ENCODE measurements around the gene CTTNBP2.

The CTTNBP2 gene

DNA sequence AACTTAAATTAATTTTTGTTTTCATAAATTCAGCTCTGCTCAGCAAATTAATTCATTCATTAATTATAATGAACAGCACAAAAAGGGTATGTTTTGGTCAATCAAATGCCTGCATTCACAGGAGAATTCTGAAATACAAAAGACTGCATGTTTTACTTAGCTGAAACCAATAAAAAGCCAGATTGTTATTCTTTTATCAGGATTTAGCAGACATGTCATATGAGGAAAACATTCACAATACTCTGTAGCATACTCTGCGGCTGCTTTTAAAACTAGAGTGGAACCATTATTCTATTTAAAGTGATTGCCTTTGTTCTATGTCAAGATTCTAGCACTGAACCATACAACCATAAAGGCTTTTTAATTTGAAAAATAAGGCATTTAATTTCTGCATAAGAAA, 19.1 kb downstream of the CTTNBP2 start:
- H3K36me3 ChIP-seq (ENCODE audit: control insufficient read depth in 1 of 2, insufficient read depth in 2 of 2, low read length in 2 of 2) = peaks cover 5 to 11% of the 10 kb centered on the region in 2 experiments
- H4K12ac ChIP-seq (ENCODE audit: low read depth, low read length) = no peak overlapping the region
- no CpG with 5 or more reads among the region's 1 CpG for WGBS (ENCODE audit: extremely low coverage, insufficient coverage, insufficient read length)
- H3K4me3 ChIP-seq (ENCODE audit: low read depth, low read length) = no peak overlapping the region
- H3K23ac ChIP-seq (ENCODE audit: low read length) = no peak overlapping the region
- no peaks in the 10 kb centered on the region for H3K79me2 ChIP-seq (ENCODE audit: control insufficient read depth, insufficient read depth, low read length, poor library complexity)
- no peak overlapping the region for H3K9ac ChIP-seq (ENCODE audit: low read length)
- H3K4me1 ChIP-seq (ENCODE audit: control insufficient read depth in 1 of 2, insufficient read depth in 2 of 2, low read length in 2 of 2) = no peaks in the 10 kb centered on the region
- H2AK5ac ChIP-seq (ENCODE audit: low read length) = no peak overlapping the region
- H2BK5ac ChIP-seq (ENCODE audit: low read depth, low read length, poor library complexity) = no peak overlapping the region
- no peaks in the 10 kb centered on the region for H3K9me3 ChIP-seq (ENCODE audit: insufficient read depth, low read depth, low read length)
- H3K27me3 ChIP-seq (ENCODE audit: insufficient read depth, low read length) = no peaks in the 10 kb centered on the region
- H3K79me1 ChIP-seq (ENCODE audit: low read length) = no peaks in the 10 kb centered on the region
- no peak overlapping the region for H3K18ac ChIP-seq (ENCODE audit: low read length)
- no peak overlapping the region for H4K8ac ChIP-seq (ENCODE audit: low read depth, low read length)
- H2BK120ac ChIP-seq (ENCODE audit: insufficient read depth, low read length, poor library complexity) = no peak overlapping the region
- DNase-seq = no peak
- no peak overlapping the region for H2AFZ ChIP-seq (ENCODE audit: insufficient read depth, low read length, poor library complexity)
- H2BK12ac ChIP-seq (ENCODE audit: low read length) = no peak overlapping the region
- H3K4me2 ChIP-seq (ENCODE audit: low read length) = no peak overlapping the region
- H3K27ac ChIP-seq (ENCODE audit: low read depth, low read length) = no peak overlapping the region
- H3K4ac ChIP-seq (ENCODE audit: low read depth, low read length) = no peak overlapping the region
- H4K91ac ChIP-seq (ENCODE audit: low read depth, low read length) = no peak overlapping the region
- no peak overlapping the region for H3K14ac ChIP-seq (ENCODE audit: low read length)

DNA sequence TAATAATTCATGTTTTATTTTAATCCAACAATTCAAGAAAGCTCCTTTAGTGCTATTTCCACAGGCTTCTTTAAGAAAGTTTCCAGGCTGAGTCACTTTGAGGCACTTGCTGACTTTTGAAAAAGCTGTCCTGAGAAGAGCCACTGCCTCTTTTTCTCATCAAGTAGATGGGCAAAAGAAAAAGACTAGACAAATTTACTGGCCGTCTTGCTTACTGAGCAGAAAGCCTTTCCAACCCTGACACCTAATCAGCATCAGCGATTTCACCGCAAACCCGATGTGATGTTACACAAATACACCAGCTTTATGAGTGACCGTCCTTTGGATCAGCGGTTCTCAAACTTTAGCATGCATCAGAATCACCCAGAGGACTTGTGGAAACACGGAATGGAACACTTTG, 24.3 kb downstream of the CTTNBP2 start:
- H3K4me2 ChIP-seq (ENCODE audit: low read length) = no peak overlapping the region
- H2AK5ac ChIP-seq (ENCODE audit: low read length) = no peak overlapping the region
- H4K91ac ChIP-seq (ENCODE audit: low read depth, low read length) = no peak overlapping the region
- H3K36me3 ChIP-seq (ENCODE audit: control insufficient read depth in 1 of 2, insufficient read depth in 2 of 2, low read length in 2 of 2) = peaks cover 5 to 10% of the 10 kb centered on the region in 2 experiments
- H3K14ac ChIP-seq (ENCODE audit: low read length) = no peak overlapping the region
- no peak overlapping the region for H3K4ac ChIP-seq (ENCODE audit: low read depth, low read length)
- no peak overlapping the region for H4K12ac ChIP-seq (ENCODE audit: low read depth, low read length)
- no peak overlapping the region for H3K18ac ChIP-seq (ENCODE audit: low read length)
- no peak overlapping the region for H2BK12ac ChIP-seq (ENCODE audit: low read length)
- H3K4me1 ChIP-seq (ENCODE audit: control insufficient read depth in 1 of 2, insufficient read depth in 2 of 2, low read length in 2 of 2) = no peaks in the 10 kb centered on the region
- H3K27ac ChIP-seq (ENCODE audit: low read depth, low read length) = no peak overlapping the region
- no peaks in the 10 kb centered on the region for H3K27me3 ChIP-seq (ENCODE audit: insufficient read depth, low read length)
- H3K9me3 ChIP-seq (ENCODE audit: insufficient read depth, low read depth, low read length) = no peaks in the 10 kb centered on the region
- no peak overlapping the region for H4K8ac ChIP-seq (ENCODE audit: low read depth, low read length)
- peaks cover 2% of the 10 kb centered on the region for H3K79me2 ChIP-seq (ENCODE audit: control insufficient read depth, insufficient read depth, low read length, poor library complexity)
- H2BK5ac ChIP-seq (ENCODE audit: low read depth, low read length, poor library complexity) = no peak overlapping the region
- no peak overlapping the region for H2BK120ac ChIP-seq (ENCODE audit: insufficient read depth, low read length, poor library complexity)
- H3K23ac ChIP-seq (ENCODE audit: low read length) = no peak overlapping the region
- no peak for DNase-seq
- no peaks in the 10 kb centered on the region for H3K79me1 ChIP-seq (ENCODE audit: low read length)
- no peak overlapping the region for H2AFZ ChIP-seq (ENCODE audit: insufficient read depth, low read length, poor library complexity)
- H3K4me3 ChIP-seq (ENCODE audit: low read depth, low read length) = no peak overlapping the region
- no CpG with 5 or more reads among the region's 7 CpGs for WGBS (ENCODE audit: extremely low coverage, insufficient coverage, insufficient read length)
- no peak overlapping the region for H3K9ac ChIP-seq (ENCODE audit: low read length)

DNA sequence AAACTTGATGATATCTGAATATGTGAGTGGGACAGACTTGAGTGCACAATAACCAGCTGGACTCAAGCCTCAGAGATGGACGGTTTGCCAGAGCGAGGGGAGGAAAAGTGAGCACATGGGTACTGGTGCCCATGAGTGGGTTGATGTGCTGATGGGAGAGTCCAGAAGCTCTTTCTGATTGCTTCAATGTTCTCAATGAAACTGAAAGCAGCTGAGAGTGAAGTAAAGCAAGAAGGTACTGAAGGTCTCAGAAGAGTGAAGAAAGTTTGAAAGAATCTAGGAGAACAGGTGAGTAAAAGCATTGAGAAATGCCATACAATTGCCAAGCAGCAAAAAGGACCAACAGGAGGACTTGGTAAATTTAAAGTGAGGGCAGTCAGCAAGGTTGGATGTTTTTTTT, 28.6 kb downstream of the CTTNBP2 start:
- Histone ChIP-seq H3K4ac (ENCODE audit: low read depth, low read length) (no peak overlapping the region), H2AFZ (ENCODE audit: insufficient read depth, low read length, poor library complexity) (no peak overlapping the region), H3K9me3 (ENCODE audit: insufficient read depth, low read depth, low read length) (no peaks in the 10 kb centered on the region), H3K27ac (ENCODE audit: low read depth, low read length) (no peak overlapping the region), H3K79me1 (ENCODE audit: low read length) (no peaks in the 10 kb centered on the region), H3K4me2 (ENCODE audit: low read length) (no peak overlapping the region), H3K14ac (ENCODE audit: low read length) (no peak overlapping the region), H2BK5ac (ENCODE audit: low read depth, low read length, poor library complexity) (no peak overlapping the region), H4K12ac (ENCODE audit: low read depth, low read length) (no peak overlapping the region), H3K23ac (ENCODE audit: low read length) (no peak overlapping the region), H3K27me3 (ENCODE audit: insufficient read depth, low read length) (no peaks in the 10 kb centered on the region), H2BK120ac (ENCODE audit: insufficient read depth, low read length, poor library complexity) (no peak overlapping the region), H2BK12ac (ENCODE audit: low read length) (no peak overlapping the region), H3K9ac (ENCODE audit: low read length) (no peak overlapping the region), H3K18ac (ENCODE audit: low read length) (no peak overlapping the region), H3K4me1 (ENCODE audit: control insufficient read depth in 1 of 2, insufficient read depth in 2 of 2, low read length in 2 of 2) (no peaks in the 10 kb centered on the region), H4K8ac (ENCODE audit: low read depth, low read length) (no peak overlapping the region), H3K4me3 (ENCODE audit: low read depth, low read length) (no peak overlapping the region), H3K79me2 (ENCODE audit: control insufficient read depth, insufficient read depth, low read length, poor library complexity) (peaks cover 2% of the 10 kb centered on the region), H4K91ac (ENCODE audit: low read depth, low read length) (no peak overlapping the region), H3K36me3 (ENCODE audit: control insufficient read depth in 1 of 2, insufficient read depth in 2 of 2, low read length in 2 of 2) (peaks cover 5 to 10% of the 10 kb centered on the region in 2 experiments), H2AK5ac (ENCODE audit: low read length) (no peak overlapping the region)
- DNase-seq = no peak
- WGBS (ENCODE audit: extremely low coverage, insufficient coverage, insufficient read length) = no CpG with 5 or more reads among the region's 2 CpGs

DNA sequence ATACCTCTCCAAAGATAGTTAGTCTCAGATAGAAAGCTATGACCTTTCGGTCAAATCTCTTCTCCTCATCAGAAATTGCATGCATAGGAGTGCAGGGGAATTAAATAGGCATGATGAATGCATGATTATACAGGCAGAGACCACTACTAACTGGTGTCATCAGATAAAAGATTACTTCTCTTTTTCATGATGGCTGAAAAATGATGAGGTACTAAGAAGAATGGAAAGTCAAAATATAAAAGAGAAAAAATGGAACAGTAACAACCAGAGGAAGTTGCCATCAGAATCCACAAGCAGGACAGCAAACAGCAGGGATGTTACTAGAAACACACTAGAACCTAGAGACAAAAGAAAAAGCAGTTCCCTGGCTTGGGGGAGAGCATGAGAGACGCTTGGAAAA, 31.6 kb downstream of the CTTNBP2 start:
- Histone ChIP-seq H3K14ac (ENCODE audit: low read length) (no peak overlapping the region), H2BK12ac (ENCODE audit: low read length) (no peak overlapping the region), H3K4me3 (ENCODE audit: low read depth, low read length) (no peak overlapping the region), H3K4me1 (ENCODE audit: control insufficient read depth in 1 of 2, insufficient read depth in 2 of 2, low read length in 2 of 2) (peaks cover 0 to 2% of the 10 kb centered on the region in 2 experiments), H3K36me3 (ENCODE audit: control insufficient read depth in 1 of 2, insufficient read depth in 2 of 2, low read length in 2 of 2) (peaks cover 0 to 8% of the 10 kb centered on the region in 2 experiments), H4K8ac (ENCODE audit: low read depth, low read length) (no peak overlapping the region), H4K91ac (ENCODE audit: low read depth, low read length) (no peak overlapping the region), H3K18ac (ENCODE audit: low read length) (no peak overlapping the region), H3K27ac (ENCODE audit: low read depth, low read length) (no peak overlapping the region), H3K9me3 (ENCODE audit: insufficient read depth, low read depth, low read length) (no peaks in the 10 kb centered on the region), H2BK5ac (ENCODE audit: low read depth, low read length, poor library complexity) (no peak overlapping the region), H3K23ac (ENCODE audit: low read length) (no peak overlapping the region), H4K12ac (ENCODE audit: low read depth, low read length) (no peak overlapping the region), H3K4me2 (ENCODE audit: low read length) (no peak overlapping the region), H2AK5ac (ENCODE audit: low read length) (no peak overlapping the region), H3K4ac (ENCODE audit: low read depth, low read length) (no peak overlapping the region), H3K27me3 (ENCODE audit: insufficient read depth, low read length) (no peaks in the 10 kb centered on the region), H3K79me1 (ENCODE audit: low read length) (no peaks in the 10 kb centered on the region), H2BK120ac (ENCODE audit: insufficient read depth, low read length, poor library complexity) (no peak overlapping the region), H3K9ac (ENCODE audit: low read length) (no peak overlapping the region), H3K79me2 (ENCODE audit: control insufficient read depth, insufficient read depth, low read length, poor library complexity) (no peaks in the 10 kb centered on the region), H2AFZ (ENCODE audit: insufficient read depth, low read length, poor library complexity) (no peak overlapping the region)
- DNase-seq = no peak
- no CpG with 5 or more reads among the region's 2 CpGs for WGBS (ENCODE audit: extremely low coverage, insufficient coverage, insufficient read length)

Data from trophoblast cell (in vitro differentiated cells and primary cell).